Liver (tissue), 3 donors: ENCODE measurements around the gene UPK3BL1.
"Not testable (repeated sequence)": the region's sequence is repeated elsewhere in the genome, so short reads cannot be mapped to it uniquely, and the experiment has no call there.

Source experiments
- CTCF ChIP-seq: fragments of 150-350 bp; IDR thresholded peaks from 2 replicates; pipeline ENCODE4 v1.5.1; 2017; ENCODE audit warnings: improper control_type of control experiment, low read depth, low read length; ENCODE audit not compliant: missing input control
- HNF4A ChIP-seq, 2 donors: conservative IDR thresholded peaks; 2 replicates each; pipeline ENCODE4 v1.6.1; 2016; ENCODE audit warnings: antibody characterized with exemption in 2 of 2, mild to moderate bottlenecking in 2 of 2
- JUND ChIP-seq, 2 donors: IDR thresholded peaks; 2 replicates each; pipeline ENCODE4 v1.6.1; 2016; ENCODE audit warnings: antibody characterized with exemption in 2 of 2
- NR2F2 ChIP-seq: IDR thresholded peaks from 2 replicates; pipeline ENCODE4 v1.6.1; 2016; ENCODE audit warnings: antibody characterized with exemption
- RAD21 ChIP-seq, 2 donors: IDR thresholded peaks; 2 replicates each; pipeline ENCODE4 v1.6.1; 2016; ENCODE audit warnings: antibody characterized with exemption in 2 of 2, mild to moderate bottlenecking in 2 of 2
- REST ChIP-seq: IDR thresholded peaks from 2 replicates; pipeline ENCODE4 v1.6.1; 2016; ENCODE audit warnings: antibody characterized with exemption, mild to moderate bottlenecking
- SP1 ChIP-seq: IDR thresholded peaks from 2 replicates; pipeline ENCODE4 v1.6.1; 2018; ENCODE audit warnings: antibody characterized with exemption, mild to moderate bottlenecking
- TAF1 ChIP-seq: conservative IDR thresholded peaks from 2 replicates; pipeline ENCODE4 v1.6.1; 2016; ENCODE audit warnings: antibody characterized with exemption, mild to moderate bottlenecking
- ZBTB33 ChIP-seq: IDR thresholded peaks from 2 replicates; pipeline ENCODE4 v1.6.1; 2016; ENCODE audit warnings: antibody characterized with exemption
- donor health status: healthy.
- donor health status: healthy.

- not testable (repeated sequence) for TF ChIP-seq HNF4A (conservative IDR thresholded peaks at IDR 0.05); TAF1; CTCF; JUND (IDR thresholded peaks at IDR 0.05); NR2F2; RAD21 (IDR thresholded peaks at IDR 0.05); REST; SP1; ZBTB33
Observed at GRCh38 chr7:102593637-102594334, 48.8 kb downstream of the UPK3BL1 start.
